Progenitor cell of endocrine pancreas (in vitro differentiated cells): Measurements from ENCODE around the gene ERVFRD-1. TPM values are rescaled to one million over a fixed set of nuclear protein-coding genes. Genes with fewer than 3 reads are reported as not detected.

Source experiments
- DNase-seq: peaks from one replicate; pipeline ENCODE4 v3.0.0; 2021; ENCODE audit warnings: low spot score; ENCODE audit not compliant: unreplicated experiment
- H3K27ac Mint-ChIP-seq: 2 replicates; pipeline ENCODE4 v1.8.0; 2021; ENCODE audit warnings: mild to moderate bottlenecking, moderate library complexity, mixed read lengths
- H3K27me3 Mint-ChIP-seq: 2 replicates; pipeline ENCODE4 v1.8.0; 2021; ENCODE audit warnings: mixed read lengths
- H3K36me3 Mint-ChIP-seq: 2 replicates; pipeline ENCODE4 v1.8.0; 2022; ENCODE audit warnings: mixed read lengths; ENCODE audit not compliant: insufficient read depth
- H3K4me1 Mint-ChIP-seq: 2 replicates; pipeline ENCODE4 v1.8.0; 2021; ENCODE audit warnings: low read depth, mixed read lengths
- H3K4me3 Mint-ChIP-seq: 2 replicates; pipeline ENCODE4 v1.8.0; 2021; ENCODE audit warnings: low read depth, mild to moderate bottlenecking, moderate library complexity, mixed read lengths
- H3K9me3 Mint-ChIP-seq: 2 replicates; pipeline ENCODE4 v1.8.0; 2021; ENCODE audit warnings: low read depth, mixed read lengths
- CTCF ChIP-seq: fragments of 200-600 bp; sonication (generic); IDR thresholded peaks from one replicate; pipeline ENCODE4 v1.5.0; 2021; ENCODE audit warnings: antibody characterized with exemption, mild to moderate bottlenecking; ENCODE audit not compliant: unreplicated experiment
- total RNA-seq: library from RNA; stranded (reverse); gene quantifications from 2 replicates; pipeline ENCODE4 v1.2.1, GENCODE V29; 2021

ERVFRD-1 gene
- total RNA-seq, 1 donor from 2014 or later: not detected

GRCh38 chr6:11098004-11098403, 13.5 kb downstream of the ERVFRD-1 start:
- Mint-ChIP-seq H3K27ac (no peak overlapping the region), H3K4me3 (no peak overlapping the region), H3K4me1 (peaks cover 14% of the 10 kb centered on the region), H3K27me3 (no peaks in the 10 kb centered on the region), H3K36me3 (peaks cover 19% of the 10 kb centered on the region), H3K9me3 (peaks cover 6% of the 10 kb centered on the region)
- no peak for DNase-seq
- TF ChIP-seq CTCF: no peak

GRCh38 chr6:11097476-11097875, 14.0 kb downstream of the ERVFRD-1 start:
- peaks cover 6% of the 10 kb centered on the region for H3K9me3 Mint-ChIP-seq
- H3K27me3 Mint-ChIP-seq: no peaks in the 10 kb centered on the region
- peaks cover 16% of the 10 kb centered on the region for H3K36me3 Mint-ChIP-seq
- H3K4me3 Mint-ChIP-seq: no peak overlapping the region
- no peak overlapping the region for H3K27ac Mint-ChIP-seq
- TF ChIP-seq CTCF: no peak
- H3K4me1 Mint-ChIP-seq: peaks cover 18% of the 10 kb centered on the region
- DNase-seq: no peak

GRCh38 chr6:11096109-11096508, 15.4 kb downstream of the ERVFRD-1 start:
- H3K27me3 Mint-ChIP-seq: no peaks in the 10 kb centered on the region
- peaks cover 18% of the 10 kb centered on the region for H3K4me1 Mint-ChIP-seq
- H3K4me3 Mint-ChIP-seq: no peak overlapping the region
- H3K36me3 Mint-ChIP-seq: peaks cover 12% of the 10 kb centered on the region
- no peak for TF ChIP-seq CTCF
- H3K9me3 Mint-ChIP-seq: peaks cover 6% of the 10 kb centered on the region
- DNase-seq: no peak
- peak overlapping the region; percentile 14 for H3K27ac Mint-ChIP-seq

GRCh38 chr6:11094941-11095340, 16.6 kb downstream of the ERVFRD-1 start:
- TF ChIP-seq CTCF: no peak
- peaks cover 7% of the 10 kb centered on the region for H3K36me3 Mint-ChIP-seq
- H3K4me1 Mint-ChIP-seq: peaks cover 18% of the 10 kb centered on the region
- no peak for DNase-seq
- peak overlapping the region; percentile 95 for H3K27ac Mint-ChIP-seq
- peak overlapping the region; percentile 81 for H3K4me3 Mint-ChIP-seq
- no peaks in the 10 kb centered on the region for H3K9me3 Mint-ChIP-seq
- no peaks in the 10 kb centered on the region for H3K27me3 Mint-ChIP-seq

GRCh38 chr6:11094411-11094851, 17.1 kb downstream of the ERVFRD-1 start:
- peaks cover 3% of the 10 kb centered on the region for H3K36me3 Mint-ChIP-seq
- H3K4me1 Mint-ChIP-seq: peaks cover 18% of the 10 kb centered on the region
- no peaks in the 10 kb centered on the region for H3K9me3 Mint-ChIP-seq
- H3K4me3 Mint-ChIP-seq: peak overlapping the region; percentile 81
- TF ChIP-seq CTCF: no peak
- no peaks in the 10 kb centered on the region for H3K27me3 Mint-ChIP-seq
- H3K27ac Mint-ChIP-seq: peak overlapping the region; percentile 95
- peak; percentile 13 for DNase-seq
